RCC 7860 (cell line): ENCODE measurements around the gene PRDM8.

Experiments
- DNase-seq: peaks from one replicate; pipeline ENCODE4 v3.0.0-alpha.2; 2015; ENCODE audit warnings: low spot score
- FAIRE-seq: peaks from 2 replicates; lab custom pipeline; 2012; peaks lifted over from hg19 to GRCh38; lab: Jason Lieb, UNC

The PRDM8 gene

GRCh38 chr4:80183250-80184052, 13.9 kb upstream of the PRDM8 start:
- FAIRE-seq = no peak

GRCh38 chr4:80184053-80184824, 13.1 kb upstream of the PRDM8 start:
- FAIRE-seq (no peak), DNase-seq (peak; percentile 71)

More at GRCh38 chr4:80183250-80184052, 13.9 kb upstream of the PRDM8 start:
- no peak for DNase-seq

GRCh38 chr4:80184825-80185756, 12.2 kb upstream of the PRDM8 start:
- DNase-seq = no peak
- FAIRE-seq = no peak

GRCh38 chr4:80185787-80186548, 11.3 kb upstream of the PRDM8 start:
- DNase-seq = no peak
- no peak for FAIRE-seq

- FAIRE-seq (no peak), DNase-seq (no peak)
These were observed 10.6 kb upstream of the PRDM8 start for GRCh38 chr4:80186676-80187075.

- DNase-seq (no peak), FAIRE-seq (no peak)
These were observed 9.6 kb upstream of the PRDM8 start for GRCh38 chr4:80187677-80188076.

- DNase-seq (no peak), FAIRE-seq (no peak)
These were observed 8.9 kb upstream of the PRDM8 start for GRCh38 chr4:80188457-80188800.

GRCh38 chr4:80188801-80189458, 8.4 kb upstream of the PRDM8 start:
- DNase-seq (no peak), FAIRE-seq (no peak)

- DNase-seq (no peak), FAIRE-seq (no peak)
These were observed 7.7 kb upstream of the PRDM8 start for GRCh38 chr4:80189581-80189955.

GRCh38 chr4:80189956-80190677, 7.2 kb upstream of the PRDM8 start:
- no peak for DNase-seq
- FAIRE-seq = no peak

- no peak for FAIRE-seq
- DNase-seq = no peak
These were observed 4.9 kb upstream of the PRDM8 start for GRCh38 chr4:80192252-80192866.

GRCh38 chr4:80192937-80193336, 4.4 kb upstream of the PRDM8 start:
- FAIRE-seq (peak; percentile 65), DNase-seq (peak; percentile 33)

- no peak for FAIRE-seq
- no peak for DNase-seq
These were observed 1.7 kb upstream of the PRDM8 start for GRCh38 chr4:80195441-80196140.

- FAIRE-seq (no peak), DNase-seq (no peak)
These were observed 913 bp upstream of the PRDM8 start for GRCh38 chr4:80196259-80196921.

GRCh38 chr4:80197601-80198440, 518 bp downstream of the PRDM8 start:
- DNase-seq (no peak), FAIRE-seq (no peak)

- FAIRE-seq (no peak), DNase-seq (no peak)
These were observed 1.1 kb downstream of the PRDM8 start for GRCh38 chr4:80198441-80198837.
